ENCODE measurements around the gene APOBEC3F. TPM values are rescaled to one million over a fixed set of nuclear protein-coding genes. Genes with fewer than 3 reads are reported as not detected.

Gene APOBEC3F
- total RNA-seq, 3 donors from 2014 or later, result 1.9 to 7.9 (median 5.9) TPM

GRCh38 chr22:39084666-39085065 is 44.0 kb downstream of the APOBEC3F start:
- H3K9me3 ChIP-seq, result no peaks in the 10 kb centered on the region
- no peaks in the 10 kb centered on the region for H3K4me1 ChIP-seq
- no peak for DNase-seq (ENCODE audit: low spot score in 2 of 2)
- no peak overlapping the region for H3K4me3 ChIP-seq
- intact Hi-C loops (cut with DNase I; ENCODE audit: low total_unique reads), result loop anchor here (10.0 kb wide), 1 partner anchor 1950 kb away; no protein-coding TSS in a partner anchor
- H3K36me3 ChIP-seq, result no peaks in the 10 kb centered on the region
- TF ChIP-seq, protein P1, sequence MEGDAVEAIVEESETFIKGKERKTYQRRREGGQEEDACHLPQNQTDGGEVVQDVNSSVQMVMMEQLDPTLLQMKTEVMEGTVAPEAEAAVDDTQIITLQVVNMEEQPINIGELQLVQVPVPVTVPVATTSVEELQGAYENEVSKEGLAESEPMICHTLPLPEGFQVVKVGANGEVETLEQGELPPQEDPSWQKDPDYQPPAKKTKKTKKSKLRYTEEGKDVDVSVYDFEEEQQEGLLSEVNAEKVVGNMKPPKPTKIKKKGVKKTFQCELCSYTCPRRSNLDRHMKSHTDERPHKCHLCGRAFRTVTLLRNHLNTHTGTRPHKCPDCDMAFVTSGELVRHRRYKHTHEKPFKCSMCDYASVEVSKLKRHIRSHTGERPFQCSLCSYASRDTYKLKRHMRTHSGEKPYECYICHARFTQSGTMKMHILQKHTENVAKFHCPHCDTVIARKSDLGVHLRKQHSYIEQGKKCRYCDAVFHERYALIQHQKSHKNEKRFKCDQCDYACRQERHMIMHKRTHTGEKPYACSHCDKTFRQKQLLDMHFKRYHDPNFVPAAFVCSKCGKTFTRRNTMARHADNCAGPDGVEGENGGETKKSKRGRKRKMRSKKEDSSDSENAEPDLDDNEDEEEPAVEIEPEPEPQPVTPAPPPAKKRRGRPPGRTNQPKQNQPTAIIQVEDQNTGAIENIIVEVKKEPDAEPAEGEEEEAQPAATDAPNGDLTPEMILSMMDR (IDR thresholded peaks at IDR 0.05), result no peak
- no peak for TF ChIP-seq POLR2AphosphoS5 (IDR thresholded peaks at IDR 0.05)
- TF ChIP-seq POLR2A (IDR thresholded peaks at IDR 0.05), result no peak
- no peaks in the 10 kb centered on the region for H3K27me3 ChIP-seq
- H3K27ac ChIP-seq, result no peak overlapping the region

- no peak overlapping the region for H3K4me3 ChIP-seq
- intact Hi-C loops (cut with DNase I; ENCODE audit: low total_unique reads), result loop anchor here (10.0 kb wide), 1 partner anchor 1952 kb away; no protein-coding TSS in a partner anchor
- H3K36me3 ChIP-seq, result no peaks in the 10 kb centered on the region
- no peak for DNase-seq (ENCODE audit: low spot score in 2 of 2)
- no peaks in the 10 kb centered on the region for H3K27me3 ChIP-seq
- H3K9me3 ChIP-seq, result no peaks in the 10 kb centered on the region
- no peak overlapping the region for H3K27ac ChIP-seq
- H3K4me1 ChIP-seq, result no peaks in the 10 kb centered on the region
- TF ChIP-seq, protein P1 (IDR thresholded peaks at IDR 0.05), result no peak
- TF ChIP-seq POLR2A (IDR thresholded peaks at IDR 0.05) (no peak), POLR2AphosphoS5 (IDR thresholded peaks at IDR 0.05) (no peak)
Measured at GRCh38 chr22:39087098-39087497, 46.4 kb downstream of the APOBEC3F start.

- Histone ChIP-seq H3K9me3 (no peaks in the 10 kb centered on the region), H3K4me1 (no peaks in the 10 kb centered on the region), H3K36me3 (no peaks in the 10 kb centered on the region), H3K27me3 (no peaks in the 10 kb centered on the region), H3K4me3 (no peak overlapping the region), H3K27ac (no peak overlapping the region)
- DNase-seq (ENCODE audit: low spot score in 2 of 2), result no peak
- intact Hi-C loops (cut with DNase I; ENCODE audit: low total_unique reads), result loop anchor here (10.0 kb wide), 1 partner anchor 1953 kb away; no protein-coding TSS in a partner anchor
- no peak for TF ChIP-seq POLR2A (IDR thresholded peaks at IDR 0.05)
- no peak for TF ChIP-seq POLR2AphosphoS5 (IDR thresholded peaks at IDR 0.05)
- TF ChIP-seq, protein P1 (IDR thresholded peaks at IDR 0.05), result no peak
Measured at GRCh38 chr22:39087881-39088684, 47.4 kb downstream of the APOBEC3F start.

DNA sequence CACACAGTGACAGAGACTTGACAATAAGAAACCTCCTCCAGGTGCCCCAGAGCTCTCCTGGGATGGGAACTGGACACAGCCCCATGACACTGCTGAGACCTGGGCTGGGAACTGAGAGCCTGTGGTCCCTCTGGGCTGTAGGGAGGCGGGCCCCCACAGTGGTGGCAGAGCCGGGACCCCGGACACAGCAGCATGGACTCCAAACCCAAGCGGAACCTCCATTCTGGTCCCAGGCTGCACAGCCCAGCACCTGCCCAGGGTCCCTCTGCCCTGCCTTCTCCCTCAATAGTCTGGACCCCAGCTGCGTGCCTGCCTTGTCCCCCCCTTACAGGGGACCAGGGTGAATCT is 48.0 kb downstream of the APOBEC3F start:
- Histone ChIP-seq H3K4me1 (no peaks in the 10 kb centered on the region), H3K36me3 (no peaks in the 10 kb centered on the region), H3K9me3 (no peaks in the 10 kb centered on the region), H3K27me3 (no peaks in the 10 kb centered on the region), H3K27ac (no peak overlapping the region), H3K4me3 (no peak overlapping the region)
- no peak for DNase-seq (ENCODE audit: low spot score in 2 of 2)
- intact Hi-C loops (cut with DNase I; ENCODE audit: low total_unique reads), result loop anchor here (10.0 kb wide), 1 partner anchor 1954 kb away; no protein-coding TSS in a partner anchor
- TF ChIP-seq POLR2AphosphoS5 (IDR thresholded peaks at IDR 0.05), result no peak
- TF ChIP-seq POLR2A (IDR thresholded peaks at IDR 0.05), result no peak
- TF ChIP-seq, protein P1 (IDR thresholded peaks at IDR 0.05), result no peak

DNA sequence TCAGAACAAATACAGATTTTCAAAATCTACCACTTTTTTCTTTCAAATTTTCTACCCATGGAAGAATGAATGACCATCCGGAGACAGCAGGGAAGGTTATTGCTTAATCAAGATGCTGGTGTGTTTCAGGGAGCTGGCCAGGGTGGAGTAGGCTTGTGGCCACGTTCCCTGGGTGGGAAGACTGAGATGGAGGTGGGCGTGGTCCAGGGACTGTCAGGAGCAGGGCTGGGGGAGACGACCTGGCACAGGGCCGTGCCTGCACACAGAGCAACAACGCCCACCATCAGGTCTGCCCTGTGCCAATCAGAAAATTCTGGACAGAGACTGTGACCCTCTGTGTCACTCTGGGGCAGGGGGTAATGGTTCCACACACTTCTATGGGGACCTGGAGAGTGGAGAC is 49.3 kb downstream of the APOBEC3F start:
- peak overlapping the region in 1 of 2 donors; percentile 43 for H3K27ac ChIP-seq
- H3K4me3 ChIP-seq, result no peak overlapping the region

More for the DNA sequence above, 49.3 kb downstream of the APOBEC3F start:
- no peak for TF ChIP-seq POLR2AphosphoS5 (IDR thresholded peaks at IDR 0.05)
- no peak for TF ChIP-seq POLR2A (IDR thresholded peaks at IDR 0.05)
- TF ChIP-seq, protein P1 (IDR thresholded peaks at IDR 0.05), result no peak
- Histone ChIP-seq H3K27me3 (no peaks in the 10 kb centered on the region), H3K4me1 (no peaks in the 10 kb centered on the region), H3K9me3 (no peaks in the 10 kb centered on the region), H3K36me3 (no peaks in the 10 kb centered on the region)
- intact Hi-C loops (cut with DNase I; ENCODE audit: low total_unique reads), result loop anchor here (2.0 to 10.0 kb wide), 2 partner anchors 25 to 1955 kb away; no protein-coding TSS in a partner anchor
- DNase-seq (ENCODE audit: low spot score in 2 of 2), result no peak
